Measurements from ENCODE around the gene BMPR1B.

DNA sequence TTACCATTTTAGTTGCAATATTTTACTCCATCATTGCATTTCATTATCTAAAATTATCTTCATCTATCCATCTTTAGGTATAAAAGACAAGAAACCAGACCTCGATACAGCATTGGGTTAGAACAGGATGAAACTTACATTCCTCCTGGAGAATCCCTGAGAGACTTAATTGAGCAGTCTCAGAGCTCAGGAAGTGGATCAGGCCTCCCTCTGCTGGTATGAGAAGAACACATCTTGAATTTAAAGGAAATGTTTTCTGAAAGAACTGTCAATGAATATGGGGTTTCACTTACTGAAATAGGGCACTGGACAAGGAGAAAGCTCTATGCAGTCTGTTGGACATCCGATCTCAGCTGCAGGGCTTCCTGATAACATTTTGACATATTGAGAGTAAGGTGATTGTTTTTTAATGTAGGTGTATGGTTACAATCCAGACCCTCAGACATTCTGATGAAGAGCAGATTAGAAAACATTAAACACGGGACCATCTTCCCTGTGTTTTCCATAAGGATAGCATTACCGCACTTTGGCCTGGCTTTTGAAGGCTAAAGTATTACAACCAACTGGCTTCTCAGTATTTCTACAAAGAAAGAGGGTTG, 367.2 kb downstream of the BMPR1B start:
- TF ChIP-seq, protein P1, sequence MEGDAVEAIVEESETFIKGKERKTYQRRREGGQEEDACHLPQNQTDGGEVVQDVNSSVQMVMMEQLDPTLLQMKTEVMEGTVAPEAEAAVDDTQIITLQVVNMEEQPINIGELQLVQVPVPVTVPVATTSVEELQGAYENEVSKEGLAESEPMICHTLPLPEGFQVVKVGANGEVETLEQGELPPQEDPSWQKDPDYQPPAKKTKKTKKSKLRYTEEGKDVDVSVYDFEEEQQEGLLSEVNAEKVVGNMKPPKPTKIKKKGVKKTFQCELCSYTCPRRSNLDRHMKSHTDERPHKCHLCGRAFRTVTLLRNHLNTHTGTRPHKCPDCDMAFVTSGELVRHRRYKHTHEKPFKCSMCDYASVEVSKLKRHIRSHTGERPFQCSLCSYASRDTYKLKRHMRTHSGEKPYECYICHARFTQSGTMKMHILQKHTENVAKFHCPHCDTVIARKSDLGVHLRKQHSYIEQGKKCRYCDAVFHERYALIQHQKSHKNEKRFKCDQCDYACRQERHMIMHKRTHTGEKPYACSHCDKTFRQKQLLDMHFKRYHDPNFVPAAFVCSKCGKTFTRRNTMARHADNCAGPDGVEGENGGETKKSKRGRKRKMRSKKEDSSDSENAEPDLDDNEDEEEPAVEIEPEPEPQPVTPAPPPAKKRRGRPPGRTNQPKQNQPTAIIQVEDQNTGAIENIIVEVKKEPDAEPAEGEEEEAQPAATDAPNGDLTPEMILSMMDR (IDR thresholded peaks at IDR 0.05) = peak in 3 of 4 experiments; percentile 28 to 70 (median 59)
- TF ChIP-seq POLR2AphosphoS5 (IDR thresholded peaks at IDR 0.05) = peak; percentile 29

Data from prostate gland (tissue), 2 donors.